GM04504 (cell line): Measurements from ENCODE around the gene MED14.
"Not testable (repeated sequence)": the region's sequence is repeated elsewhere in the genome, so short reads cannot be mapped to it uniquely, and the experiment has no call there.

Source experiments
- DNase-seq: peaks from one replicate; pipeline ENCODE4 v3.0.0-alpha.2; 2012; ENCODE audit warnings: low read depth

The MED14 gene

GRCh38 chrX:40735325-40736169, at the start of gene MED14:
Gene MED14, minus strand, starts transcription at chrX:40735542. Its CDS starts 130 bp downstream, at chrX:40735412.
- DNase-seq, result peak; percentile 62

- DNase-seq, result no peak
Observed at GRCh38 chrX:40784516-40785151, 49.3 kb upstream of the MED14 start.

DNA sequence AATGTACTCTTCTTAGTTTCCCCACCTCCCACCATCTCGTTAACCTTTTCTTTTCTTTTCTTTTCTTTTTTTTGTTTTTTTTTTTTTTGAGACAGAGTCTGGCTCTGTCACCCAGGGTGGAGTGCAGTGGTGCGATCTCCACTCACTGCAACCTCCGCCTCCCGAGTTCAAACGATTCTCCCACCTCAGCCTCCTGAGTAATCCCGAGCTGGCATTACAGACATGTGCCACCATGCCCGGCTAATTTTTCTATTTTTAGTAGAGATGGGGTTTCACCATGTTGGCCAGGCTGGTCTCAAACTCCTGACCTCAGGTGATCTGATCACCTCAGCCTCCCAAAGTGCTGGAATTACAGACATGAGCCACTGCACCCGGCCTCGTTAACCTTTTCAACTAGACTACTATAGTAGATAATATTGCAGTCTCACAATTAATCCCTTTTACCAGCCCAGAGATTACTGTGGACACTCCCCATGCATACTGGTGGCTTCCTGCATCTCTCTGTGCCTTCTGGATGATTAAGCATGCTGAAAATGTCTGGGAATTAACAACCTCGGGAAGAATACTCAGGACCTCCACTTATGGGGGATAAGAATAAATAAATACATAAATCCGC, 47.4 kb upstream of the MED14 start:
- not testable (repeated sequence) for DNase-seq

GRCh38 chrX:40780951-40781350, 45.6 kb upstream of the MED14 start:
- no peak for DNase-seq

DNA sequence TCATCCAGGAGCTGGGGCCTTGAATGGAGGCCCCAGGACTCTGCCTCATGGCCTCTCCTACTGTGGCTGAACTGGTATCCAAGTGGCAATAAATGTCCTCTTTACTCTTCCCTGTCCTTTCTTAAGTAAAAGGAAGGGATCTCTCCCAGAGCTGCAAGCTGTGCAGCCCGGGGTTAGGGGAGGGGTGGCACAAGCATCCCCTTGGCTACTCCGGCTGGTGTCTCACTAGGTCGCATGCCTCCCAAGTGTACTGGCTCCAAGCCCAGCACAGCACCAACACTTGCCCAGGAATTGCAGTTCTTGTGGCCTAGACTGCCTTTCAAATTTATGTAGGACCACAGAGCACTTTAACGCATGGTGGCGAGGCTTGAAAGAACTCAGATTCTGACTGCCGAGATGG, 44.7 kb upstream of the MED14 start:
- DNase-seq, result no peak

GRCh38 chrX:40778861-40779575, 43.7 kb upstream of the MED14 start:
- DNase-seq, result no peak

DNA sequence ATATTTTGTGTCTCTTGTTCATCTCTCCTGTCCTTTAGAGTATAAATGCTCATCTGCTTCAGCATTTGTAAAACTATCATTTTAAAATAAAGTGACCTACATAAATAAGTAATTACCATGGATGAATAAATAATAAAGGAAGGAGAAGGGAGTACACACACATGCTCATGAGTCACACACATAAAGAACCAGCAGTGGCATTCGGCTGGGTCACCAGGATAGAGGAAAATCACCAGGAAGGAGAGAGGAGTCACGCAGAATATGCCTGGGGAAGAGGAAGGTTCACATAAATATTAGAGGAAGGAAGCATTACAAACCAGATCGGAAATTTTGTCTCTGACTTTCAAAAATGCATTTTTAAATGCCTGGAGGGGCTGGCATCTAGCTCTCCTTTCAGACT, 38.5 kb upstream of the MED14 start:
- DNase-seq, result peak; percentile 24

DNA sequence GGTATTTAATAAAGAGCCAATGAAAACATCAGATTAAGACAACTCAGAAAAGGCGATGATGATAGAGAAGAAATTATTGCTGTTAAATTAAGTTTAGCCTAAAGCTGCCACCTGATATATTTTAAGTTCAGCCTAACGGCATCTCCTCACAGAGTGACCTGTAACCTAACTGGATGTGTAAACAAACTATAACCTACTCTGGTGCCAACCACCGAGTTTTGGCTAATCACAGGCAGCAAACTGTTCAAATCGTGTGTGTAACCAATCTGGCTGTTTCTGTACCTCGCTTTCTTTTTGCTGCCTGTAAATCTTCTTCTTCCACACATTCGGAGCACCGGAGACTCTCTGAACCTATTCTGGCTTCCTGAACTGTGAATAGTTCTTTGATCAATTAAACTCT, 37.8 kb upstream of the MED14 start:
- DNase-seq, result no peak

GRCh38 chrX:40772290-40772689, 36.9 kb upstream of the MED14 start:
- peak; percentile 77 for DNase-seq

DNA sequence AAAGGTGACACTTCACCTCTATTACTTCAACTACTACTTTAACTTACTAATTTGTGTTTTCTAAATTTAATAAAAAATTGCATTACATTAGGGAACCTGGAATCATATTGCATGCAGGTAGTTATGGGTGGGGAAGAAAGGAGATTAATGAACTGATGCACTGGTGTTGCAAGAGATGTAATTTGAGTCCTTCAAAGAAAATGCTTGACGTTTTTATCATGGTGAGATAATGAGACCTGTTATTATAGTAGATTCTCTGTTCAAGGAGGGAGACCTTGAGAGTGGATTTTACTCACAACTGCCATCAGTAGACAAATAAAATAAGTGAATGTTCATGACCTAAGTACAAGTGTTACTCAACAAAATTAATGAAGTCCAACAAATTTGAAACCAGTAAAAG, 26.4 kb upstream of the MED14 start:
- DNase-seq, result no peak

DNA sequence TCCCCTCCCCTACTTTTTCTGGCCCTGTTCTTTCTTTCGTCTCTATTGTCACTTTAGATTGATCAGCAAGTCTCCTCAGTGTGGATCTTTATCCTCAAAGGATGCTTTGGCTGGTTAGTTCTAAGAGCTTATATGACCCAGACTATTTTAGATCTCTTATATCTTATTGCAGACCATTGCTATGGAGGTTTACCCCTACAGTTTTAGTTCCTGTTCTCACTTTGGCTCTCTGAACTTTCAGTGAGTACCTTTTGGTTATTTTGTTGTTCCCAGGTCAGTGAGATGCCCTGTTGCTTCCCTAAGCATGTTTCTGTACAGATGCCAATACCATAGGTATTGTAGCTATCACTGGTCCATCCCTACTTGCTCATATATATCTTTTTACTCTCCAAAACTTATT, 24.0 kb upstream of the MED14 start:
- no peak for DNase-seq

DNA sequence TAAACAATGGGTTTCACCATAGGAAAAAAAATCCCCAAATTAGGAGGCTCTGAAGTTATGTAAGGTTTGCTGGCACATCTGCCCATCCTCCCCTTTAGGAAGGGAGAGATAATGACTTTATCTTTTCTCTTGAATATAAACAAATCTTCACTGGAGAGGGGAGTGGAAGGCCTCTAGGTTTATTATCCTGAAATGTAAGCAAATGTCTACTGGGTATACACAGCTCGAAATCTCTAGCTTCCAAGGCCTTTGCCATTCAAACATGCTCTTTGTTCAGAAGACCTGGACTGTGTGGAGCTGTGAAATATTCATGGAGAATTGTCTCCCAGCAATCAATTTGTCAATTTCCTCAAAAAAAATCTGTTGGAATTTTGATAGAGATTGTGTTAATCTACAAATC, 21.7 kb upstream of the MED14 start:
- DNase-seq, result no peak

DNA sequence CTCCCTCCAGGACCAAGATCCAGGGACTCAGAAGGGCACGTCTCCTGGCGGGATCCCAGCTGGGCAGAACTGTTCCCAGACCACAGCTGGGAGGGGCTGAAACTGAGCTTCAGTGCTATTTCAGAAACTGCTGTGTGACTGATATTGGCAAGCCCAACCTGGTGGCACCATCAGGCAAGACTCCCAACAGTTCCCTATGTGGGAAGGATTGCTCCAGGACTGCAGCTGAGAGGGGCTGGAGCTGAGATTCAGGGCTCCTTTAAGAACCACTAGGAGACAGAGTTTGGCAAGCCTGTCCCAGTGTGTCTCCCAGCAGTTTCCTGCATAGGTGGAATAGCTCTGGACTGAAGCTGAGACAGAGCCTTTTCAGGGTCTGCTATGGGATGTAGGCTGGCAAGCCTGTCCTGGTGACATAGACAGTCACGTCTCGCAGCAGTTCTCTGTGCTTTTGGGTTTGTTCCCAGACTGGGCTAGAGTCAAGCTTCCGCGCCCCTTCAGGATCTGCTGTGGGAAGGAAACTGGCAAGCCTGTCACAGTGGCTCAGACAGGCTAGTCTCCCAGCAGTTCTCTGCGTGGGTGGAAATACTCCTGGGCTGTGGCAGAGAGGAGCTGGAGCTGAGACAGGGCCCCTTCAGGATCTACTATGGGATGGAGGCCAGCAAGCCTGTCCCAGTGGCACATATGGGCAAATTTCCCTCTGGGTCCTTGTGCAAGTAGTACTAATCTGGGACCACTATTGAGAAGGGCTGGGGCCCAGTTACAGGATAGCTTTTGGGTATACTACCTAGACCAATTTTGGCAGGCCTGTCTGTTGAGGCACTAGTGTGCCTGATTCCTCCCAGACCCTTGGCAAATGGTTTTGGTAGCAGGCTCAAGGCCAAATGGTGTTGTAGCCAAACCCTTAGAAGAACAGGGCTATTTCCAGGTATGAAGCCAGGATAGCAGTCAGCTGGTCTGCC, 20.2 kb upstream of the MED14 start:
- DNase-seq, result no peak

DNA sequence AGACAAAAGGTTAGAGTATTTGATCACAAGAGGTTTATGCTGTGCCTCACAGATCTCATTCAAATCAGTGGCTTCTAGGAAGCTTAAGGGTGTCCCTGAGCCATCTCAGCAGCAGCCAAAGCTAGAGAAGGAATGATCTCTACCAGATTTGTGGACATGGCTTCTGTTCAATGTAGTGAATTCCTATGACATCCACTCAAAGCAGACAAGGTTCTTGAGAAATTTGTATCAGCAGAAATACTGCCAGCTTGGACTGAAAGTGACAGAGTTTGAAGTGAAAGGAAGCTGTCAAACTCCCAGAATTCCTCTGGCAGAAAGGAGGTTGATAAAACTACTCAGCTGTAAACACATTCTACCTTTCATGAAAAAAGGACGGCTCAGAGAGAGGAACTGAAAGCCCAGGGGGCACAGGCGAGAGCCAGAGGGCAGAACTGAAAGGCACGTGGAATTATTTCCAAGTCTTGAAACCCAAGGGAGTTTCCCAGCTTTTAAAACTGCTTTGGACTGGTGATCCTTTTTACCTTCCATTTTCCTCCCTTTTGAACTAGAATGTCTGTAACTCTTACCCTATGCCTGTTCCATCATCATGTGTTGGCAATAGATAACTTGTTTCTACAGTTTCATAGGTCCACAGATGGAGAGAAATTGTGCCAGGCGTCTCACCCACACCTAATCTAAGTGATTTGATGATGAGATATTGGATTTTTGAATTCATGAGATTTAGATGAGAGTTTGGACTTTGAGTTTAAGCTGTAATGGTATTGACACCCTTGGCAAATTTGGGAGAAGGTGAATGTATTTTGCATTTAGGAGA, 14.5 kb upstream of the MED14 start:
- DNase-seq, result no peak

DNA sequence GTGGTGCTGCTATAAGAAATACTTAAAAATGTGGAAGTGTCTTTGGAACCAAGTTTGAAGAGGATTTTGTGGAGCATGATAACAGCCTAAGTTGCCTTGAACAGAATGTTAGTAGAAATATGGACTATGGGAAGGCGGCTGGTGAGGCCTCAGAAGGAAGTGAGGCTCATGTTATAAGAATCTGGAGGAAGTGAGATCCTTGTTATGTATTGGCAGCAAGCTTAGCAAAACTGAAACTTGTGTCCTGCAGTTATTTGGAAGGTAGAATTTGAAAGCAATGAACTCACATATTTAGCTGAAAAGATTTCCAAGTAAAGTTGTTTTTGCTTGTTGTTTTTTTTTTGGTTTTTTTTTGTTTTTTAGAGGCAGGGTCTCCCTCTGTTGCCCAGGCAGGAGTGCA, 13.6 kb upstream of the MED14 start:
- DNase-seq, result no peak

DNA sequence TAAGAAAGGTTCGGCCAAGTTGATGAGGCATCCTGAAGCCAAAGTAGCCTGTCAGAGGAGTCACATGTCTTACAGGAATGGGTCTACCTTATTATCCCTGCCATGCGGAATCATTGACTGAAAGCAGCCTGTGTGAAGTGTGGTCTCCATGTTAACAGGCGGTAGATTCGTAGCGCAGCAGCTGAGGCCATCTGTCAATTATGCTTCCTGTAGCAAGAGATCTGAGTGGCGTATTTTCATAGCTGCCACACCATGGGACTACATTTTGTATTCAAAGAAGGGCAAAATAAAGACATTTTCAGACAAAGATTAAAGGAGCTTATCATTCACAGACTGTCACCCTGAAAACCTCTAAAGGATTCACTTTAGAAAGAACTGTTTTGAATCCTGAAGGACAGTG, 11.2 kb upstream of the MED14 start:
- DNase-seq, result no peak

DNA sequence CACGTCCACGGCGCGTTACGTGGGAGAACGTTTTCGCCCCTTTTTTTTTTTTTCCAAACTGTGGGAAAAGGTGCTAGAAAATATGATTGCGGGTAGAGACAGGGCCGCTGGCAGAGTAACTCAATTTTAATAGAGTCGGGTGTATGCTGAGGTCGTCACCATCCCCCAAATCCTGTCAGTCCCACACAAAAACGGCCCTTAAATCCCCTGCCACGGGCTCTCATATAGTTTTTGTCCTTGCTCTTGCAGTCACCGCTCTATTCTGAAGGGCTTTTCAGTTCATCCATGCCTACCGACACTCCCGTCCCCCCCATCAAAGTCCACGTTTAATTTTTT, 796 bp upstream of the MED14 start:
- no peak for DNase-seq

GRCh38 chrX:40734971-40735324, 394 bp downstream of the MED14 start:
- DNase-seq, result no peak

GRCh38 chrX:40733706-40734105, 1.6 kb downstream of the MED14 start:
- no peak for DNase-seq

DNA sequence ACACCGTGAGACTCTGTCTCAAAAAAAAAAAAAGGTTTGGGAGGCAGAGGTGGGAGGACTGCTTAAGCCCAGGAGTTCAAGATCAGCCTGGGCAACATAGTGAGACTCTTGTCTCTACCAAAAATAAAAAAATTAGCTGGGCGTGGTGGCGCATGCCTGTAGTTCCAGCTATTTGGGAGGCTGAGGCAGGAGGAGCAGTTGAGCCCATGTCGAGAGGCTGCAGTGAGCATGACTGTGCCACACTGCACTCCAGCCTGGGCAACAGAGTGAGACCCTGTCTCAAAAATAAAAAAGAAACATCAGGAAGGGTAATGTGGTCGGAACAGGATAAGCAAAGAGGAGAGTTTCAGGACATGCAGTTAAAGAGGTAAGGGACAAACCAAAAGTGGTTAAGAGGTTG, 2.8 kb downstream of the MED14 start:
- DNase-seq, result not testable (repeated sequence)
